GM12878 (cell line): Measurements from ENCODE around the gene COL16A1. TPM values are rescaled to one million over a fixed set of nuclear protein-coding genes. Genes with fewer than 3 reads are reported as not detected.

Source experiments
- BRCA1 ChIP-seq: IDR thresholded peaks from 2 replicates; pipeline ENCODE4 v1.6.1; 2011; ENCODE audit warnings: low read depth, low read length, improper control_type of control experiment
- CREM ChIP-seq: IDR thresholded peaks from 2 replicates; pipeline ENCODE4 v1.6.1; 2014; ENCODE audit warnings: antibody characterized with exemption, low read depth
- MTA2 ChIP-seq: fragments of 450-650 bp; IDR thresholded peaks from 2 replicates; pipeline ENCODE4 v1.6.1; 2016; ENCODE audit warnings: low read depth, mild to moderate bottlenecking, moderate library complexity
- PML ChIP-seq: IDR thresholded peaks from 2 replicates; pipeline ENCODE4 v1.6.1; 2012; ENCODE audit warnings: low read length, inconsistent platforms
- RBBP5 ChIP-seq: fragments of 200-600 bp; sonication (generic); conservative IDR thresholded peaks from 2 replicates; pipeline ENCODE4 v1.6.1; 2016
- RUNX3 ChIP-seq: IDR thresholded peaks from 2 replicates; pipeline ENCODE4 v1.6.1; 2012; ENCODE audit warnings: low read length, inconsistent platforms
- YBX1 ChIP-seq: fragments of 450-650 bp; IDR thresholded peaks from 2 replicates; pipeline ENCODE4 v1.6.1; 2016; ENCODE audit warnings: antibody characterized with exemption
- ZBED1 ChIP-seq: IDR thresholded peaks from 2 replicates; pipeline ENCODE4 v1.6.1; 2016; ENCODE audit warnings: borderline replicate concordance
- ZNF622 ChIP-seq: fragments of 450-650 bp; IDR thresholded peaks from 2 replicates; pipeline ENCODE4 v1.6.1; 2017; ENCODE audit warnings: mild to moderate bottlenecking, inconsistent platforms
- polyA plus RNA-seq, 11 experiments: library from polyadenylated mRNA; depleted of rRNA in 4 of 11; unstranded in 6 of 11; stranded (reverse) in 5 of 11; fragments of >200 nt; fragmentation: Nextera tagmentation in 4 of 11; fragmentation: Illumina TruSeq in 1 of 11; extraction: Ambion mirVana in 4 of 11; extraction: Trizol in 1 of 11; gene quantifications; 1 replicate in 1 of 11; 2 replicates in 10 of 11; pipeline versions ENCODE4 v1.2.1 to v1.2.3, GENCODE V29; 2011 to 2016; ENCODE audit warnings: inconsistent platforms in 2 of 11, missing spikeins in 2 of 11, low read depth in 1 of 11
- total RNA-seq, 4 experiments: library from RNA; depleted of rRNA in 3 of 4; stranded (reverse); fragments of >200 nt in 3 of 4; fragmentation: Illumina TruSeq in 1 of 4; extraction: Trizol in 1 of 4; gene quantifications; 2 replicates each; pipeline versions ENCODE4 v1.2.1 to v1.2.3, GENCODE V29; 2013 to 2021
- TF ChIP-seq, protein P1 (sequence below): fragments of 450-650 bp; IDR thresholded peaks from 2 replicates; pipeline ENCODE4 v1.6.1; 2017; ENCODE audit warnings: borderline replicate concordance
- TF ChIP-seq, protein P2 (sequence below): fragments of 150-350 bp; IDR thresholded peaks from 2 replicates; pipeline ENCODE4 v1.6.1; 2016; ENCODE audit warnings: low read depth, low read length

Gene COL16A1
- total and polyA plus RNA-seq, 10 of the 15 experiments (the other 5 are each of a cell fraction or from before 2014, with no cell fraction given) = 0.02 to 3.7 (median 0.59) TPM

DNA sequence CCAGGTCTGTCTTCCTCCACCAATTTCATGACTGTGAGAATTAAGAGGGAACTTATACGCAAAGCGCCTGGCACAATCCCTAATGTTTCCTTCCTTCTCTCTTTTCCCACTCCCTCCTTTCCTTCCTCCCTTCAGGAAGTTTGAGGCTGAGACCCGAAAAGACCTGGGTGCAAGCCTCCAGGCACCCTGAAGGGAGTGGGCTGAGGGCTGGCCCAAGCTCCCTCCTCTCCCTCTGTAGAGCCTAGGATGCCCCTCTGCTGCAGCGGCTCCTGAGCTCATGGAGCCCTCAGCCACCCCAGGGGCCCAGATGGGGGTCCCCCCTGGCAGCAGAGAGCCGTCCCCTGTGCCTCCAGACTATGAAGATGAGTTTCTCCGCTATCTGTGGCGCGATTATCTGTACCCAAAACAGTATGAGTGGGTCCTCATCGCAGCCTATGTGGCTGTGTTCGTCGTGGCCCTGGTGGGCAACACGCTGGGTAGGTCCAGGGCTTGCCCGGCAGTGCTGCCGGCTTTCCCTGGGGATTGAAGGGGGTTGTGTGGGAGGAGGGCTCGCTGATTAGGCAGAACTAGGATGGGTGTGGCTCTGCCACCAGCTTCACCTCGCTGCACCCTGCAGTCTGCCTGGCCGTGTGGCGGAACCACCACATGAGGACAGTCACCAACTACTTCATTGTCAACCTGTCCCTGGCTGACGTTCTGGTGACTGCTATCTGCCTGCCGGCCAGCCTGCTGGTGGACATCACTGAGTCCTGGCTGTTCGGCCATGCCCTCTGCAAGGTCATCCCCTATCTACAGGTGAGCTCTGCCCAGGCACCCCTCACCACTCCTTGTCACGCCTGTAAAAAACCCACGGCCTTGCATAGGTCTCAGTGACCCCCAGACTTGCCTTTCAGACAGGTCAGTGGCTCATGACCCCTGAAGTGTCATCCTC lies 84.6 kb downstream of the COL16A1 start (continued):
- TF ChIP-seq, protein P1, sequence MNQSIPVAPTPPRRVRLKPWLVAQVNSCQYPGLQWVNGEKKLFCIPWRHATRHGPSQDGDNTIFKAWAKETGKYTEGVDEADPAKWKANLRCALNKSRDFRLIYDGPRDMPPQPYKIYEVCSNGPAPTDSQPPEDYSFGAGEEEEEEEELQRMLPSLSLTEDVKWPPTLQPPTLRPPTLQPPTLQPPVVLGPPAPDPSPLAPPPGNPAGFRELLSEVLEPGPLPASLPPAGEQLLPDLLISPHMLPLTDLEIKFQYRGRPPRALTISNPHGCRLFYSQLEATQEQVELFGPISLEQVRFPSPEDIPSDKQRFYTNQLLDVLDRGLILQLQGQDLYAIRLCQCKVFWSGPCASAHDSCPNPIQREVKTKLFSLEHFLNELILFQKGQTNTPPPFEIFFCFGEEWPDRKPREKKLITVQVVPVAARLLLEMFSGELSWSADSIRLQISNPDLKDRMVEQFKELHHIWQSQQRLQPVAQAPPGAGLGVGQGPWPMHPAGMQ = no peak
- TF ChIP-seq PML = no peak
- TF ChIP-seq CREM = no peak
- no peak for TF ChIP-seq YBX1
- no peak for TF ChIP-seq RUNX3
- TF ChIP-seq, protein P2, sequence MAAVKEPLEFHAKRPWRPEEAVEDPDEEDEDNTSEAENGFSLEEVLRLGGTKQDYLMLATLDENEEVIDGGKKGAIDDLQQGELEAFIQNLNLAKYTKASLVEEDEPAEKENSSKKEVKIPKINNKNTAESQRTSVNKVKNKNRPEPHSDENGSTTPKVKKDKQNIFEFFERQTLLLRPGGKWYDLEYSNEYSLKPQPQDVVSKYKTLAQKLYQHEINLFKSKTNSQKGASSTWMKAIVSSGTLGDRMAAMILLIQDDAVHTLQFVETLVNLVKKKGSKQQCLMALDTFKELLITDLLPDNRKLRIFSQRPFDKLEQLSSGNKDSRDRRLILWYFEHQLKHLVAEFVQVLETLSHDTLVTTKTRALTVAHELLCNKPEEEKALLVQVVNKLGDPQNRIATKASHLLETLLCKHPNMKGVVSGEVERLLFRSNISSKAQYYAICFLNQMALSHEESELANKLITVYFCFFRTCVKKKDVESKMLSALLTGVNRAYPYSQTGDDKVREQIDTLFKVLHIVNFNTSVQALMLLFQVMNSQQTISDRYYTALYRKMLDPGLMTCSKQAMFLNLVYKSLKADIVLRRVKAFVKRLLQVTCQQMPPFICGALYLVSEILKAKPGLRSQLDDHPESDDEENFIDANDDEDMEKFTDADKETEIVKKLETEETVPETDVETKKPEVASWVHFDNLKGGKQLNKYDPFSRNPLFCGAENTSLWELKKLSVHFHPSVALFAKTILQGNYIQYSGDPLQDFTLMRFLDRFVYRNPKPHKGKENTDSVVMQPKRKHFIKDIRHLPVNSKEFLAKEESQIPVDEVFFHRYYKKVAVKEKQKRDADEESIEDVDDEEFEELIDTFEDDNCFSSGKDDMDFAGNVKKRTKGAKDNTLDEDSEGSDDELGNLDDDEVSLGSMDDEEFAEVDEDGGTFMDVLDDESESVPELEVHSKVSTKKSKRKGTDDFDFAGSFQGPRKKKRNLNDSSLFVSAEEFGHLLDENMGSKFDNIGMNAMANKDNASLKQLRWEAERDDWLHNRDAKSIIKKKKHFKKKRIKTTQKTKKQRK = no peak
- TF ChIP-seq ZNF622 = no peak
- TF ChIP-seq ZBED1 = no peak
- TF ChIP-seq MTA2 = no peak
- TF ChIP-seq RBBP5 = no peak
- TF ChIP-seq BRCA1 = no peak
